Breast epithelium (tissue), 3 donors: ENCODE data around the gene EWSR1.

Experiments
- POLR2A ChIP-seq: fragments of 450-650 bp; IDR thresholded peaks from one replicate; pipeline ENCODE4 v1.6.1; 2016; ENCODE audit warnings: antibody characterized with exemption, mild to moderate bottlenecking, moderate library complexity
- TF ChIP-seq, protein P1 (sequence below), 3 donors: fragments of 450-650 bp; IDR thresholded peaks; one replicate each; pipeline ENCODE4 v1.5.1; 2016 to 2017; ENCODE audit warnings: antibody characterized with exemption in 3 of 3, mild to moderate bottlenecking in 3 of 3, moderate library complexity in 3 of 3

DNA sequence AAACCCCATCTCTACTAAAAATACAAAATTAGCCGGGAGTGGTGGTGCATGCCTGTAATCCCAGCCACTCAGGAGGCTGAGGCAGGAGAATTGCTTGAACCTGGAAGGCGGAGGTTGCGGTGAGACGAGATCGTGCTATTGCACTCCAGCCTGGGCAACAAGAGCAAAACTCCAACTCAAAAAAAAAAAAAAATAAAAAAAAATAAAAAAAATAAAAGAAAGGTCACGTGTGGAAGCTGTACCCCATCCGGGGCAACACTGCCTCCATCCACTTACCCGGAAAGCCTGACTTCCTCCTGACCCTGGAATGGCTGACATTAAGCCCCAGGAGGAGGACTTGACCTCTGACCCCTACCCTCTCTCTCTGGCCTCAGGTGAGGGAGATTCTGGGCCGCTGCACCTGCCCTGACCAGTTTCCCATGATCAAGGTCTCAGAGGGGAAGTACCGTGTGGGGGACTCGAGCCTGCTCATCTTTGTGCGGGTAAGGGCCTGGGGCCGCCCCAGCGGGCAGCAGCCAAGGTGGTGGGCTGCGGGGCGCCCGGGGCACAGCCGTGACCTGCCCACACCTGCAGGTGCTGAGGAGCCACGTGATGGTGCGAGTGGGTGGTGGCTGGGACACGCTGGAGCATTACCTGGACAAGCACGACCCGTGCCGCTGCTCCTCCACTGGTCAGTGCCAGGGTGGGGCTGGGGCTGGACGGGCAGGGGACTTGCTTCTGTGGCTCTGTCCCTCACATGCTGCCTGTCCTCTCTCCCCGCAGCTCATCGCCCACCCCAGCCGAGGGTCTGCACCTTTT is 42.2 kb downstream of the EWSR1 start:
- TF ChIP-seq, protein P1, sequence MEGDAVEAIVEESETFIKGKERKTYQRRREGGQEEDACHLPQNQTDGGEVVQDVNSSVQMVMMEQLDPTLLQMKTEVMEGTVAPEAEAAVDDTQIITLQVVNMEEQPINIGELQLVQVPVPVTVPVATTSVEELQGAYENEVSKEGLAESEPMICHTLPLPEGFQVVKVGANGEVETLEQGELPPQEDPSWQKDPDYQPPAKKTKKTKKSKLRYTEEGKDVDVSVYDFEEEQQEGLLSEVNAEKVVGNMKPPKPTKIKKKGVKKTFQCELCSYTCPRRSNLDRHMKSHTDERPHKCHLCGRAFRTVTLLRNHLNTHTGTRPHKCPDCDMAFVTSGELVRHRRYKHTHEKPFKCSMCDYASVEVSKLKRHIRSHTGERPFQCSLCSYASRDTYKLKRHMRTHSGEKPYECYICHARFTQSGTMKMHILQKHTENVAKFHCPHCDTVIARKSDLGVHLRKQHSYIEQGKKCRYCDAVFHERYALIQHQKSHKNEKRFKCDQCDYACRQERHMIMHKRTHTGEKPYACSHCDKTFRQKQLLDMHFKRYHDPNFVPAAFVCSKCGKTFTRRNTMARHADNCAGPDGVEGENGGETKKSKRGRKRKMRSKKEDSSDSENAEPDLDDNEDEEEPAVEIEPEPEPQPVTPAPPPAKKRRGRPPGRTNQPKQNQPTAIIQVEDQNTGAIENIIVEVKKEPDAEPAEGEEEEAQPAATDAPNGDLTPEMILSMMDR (IDR thresholded peaks at IDR 0.05), result no peak
- no peak for TF ChIP-seq POLR2A
